Aorta (tissue), 5 donors: Measurements from ENCODE around the gene WWOX. TPM values are rescaled to one million over a fixed set of nuclear protein-coding genes. Genes with fewer than 3 reads are reported as not detected.

Experiments used
- ATAC-seq: fragments of 200-7000 bp; cut with Tn5 transposase; one replicate; pipeline ENCODE4 v1.9.1; 2022; ENCODE audit warnings: moderate library complexity; ENCODE audit not compliant: low FRiP score
- DNase-seq, 2 donors: peaks; one replicate each; pipeline ENCODE4 v3.0.0-alpha.2; 2020
- H3K27ac ChIP-seq, 2 donors: one replicate each; pipeline ENCODE4 v1.5.1; 2013; ENCODE audit warnings: low read length in 2 of 2, mild to moderate bottlenecking in 2 of 2, moderate library complexity in 2 of 2, control low read depth in 1 of 2, inconsistent platforms in 1 of 2, low read depth in 1 of 2
- H3K27me3 ChIP-seq, 2 donors: one replicate each; pipeline ENCODE4 v1.6.1; 2013; ENCODE audit warnings: control low read depth in 1 of 2, low read length in 1 of 2, mild to moderate bottlenecking in 1 of 2, moderate library complexity in 1 of 2; ENCODE audit not compliant: insufficient read depth in 2 of 2, control insufficient read depth in 1 of 2
- H3K36me3 ChIP-seq, 2 donors: one replicate each; pipeline ENCODE4 v1.6.1; 2013; ENCODE audit warnings: control low read depth in 1 of 2, low read length in 1 of 2, mild to moderate bottlenecking in 1 of 2; ENCODE audit not compliant: insufficient read depth in 2 of 2, control insufficient read depth in 1 of 2
- H3K4me1 ChIP-seq, 2 donors: one replicate each; pipeline ENCODE4 v1.6.1; 2013; ENCODE audit warnings: low read length in 2 of 2, control low read depth in 1 of 2, mild to moderate bottlenecking in 1 of 2, moderate library complexity in 1 of 2; ENCODE audit not compliant: insufficient read depth in 2 of 2, control insufficient read depth in 1 of 2
- H3K4me3 ChIP-seq, 2 donors: one replicate each; pipeline ENCODE4 v1.5.1; 2013; ENCODE audit warnings: low read length in 2 of 2, control low read depth in 1 of 2, mild to moderate bottlenecking in 1 of 2
- H3K9me3 ChIP-seq: one replicate; pipeline ENCODE4 v1.6.1; 2013; ENCODE audit warnings: mild to moderate bottlenecking, low read length; ENCODE audit not compliant: control insufficient read depth
- WGBS, 2 donors: extraction: QIAGEN DNeasy Blood & Tissue Kit; methylation state at CpG; one replicate each; pipeline ENCODE4 v1.1.7; 2013; 5-methylcytosine and 5-hydroxymethylcytosine counted together
- intact Hi-C, 2 donors: fragments of 100-400 bp; cut with DNase I; formaldehyde crosslinking; loops; one replicate each; pipeline versions ENCODE4 v1.14.2 to v1.15.0; 2022
- polyA plus RNA-seq, 2 donors: library from polyadenylated mRNA; stranded (reverse); fragments of 200-250 nt; gene quantifications; one replicate each; pipeline ENCODE4 v1.2.3, GENCODE V29; 2013
- total RNA-seq, 2 donors: library from RNA; stranded (reverse); fragmentation: NEBNext Ultra II Directional; extraction: Animal tissue kit (Norgen Biotek cat#: 25700); gene quantifications; one replicate each; pipeline ENCODE4 v1.2.1, GENCODE V29; 2021
- donor health status: healthy with polysubstance abuse.
- donor health status: Bipolar disorder and iron deficiency.
- donor health status: DM: no; HTN: no; CAD: no.
- donor health status: DM: no; HTN: no; CAD: no.
- donor health status: DM: yes; HTN: yes; CAD: no.

WWOX gene
- total and polyA plus RNA-seq, 4 donors: 11.2 to 30.9 (median 14.6) TPM

- H3K36me3 ChIP-seq: no peaks in the 10 kb centered on the region
- no peaks in the 10 kb centered on the region for H3K27me3 ChIP-seq
- H3K4me1 ChIP-seq: peaks cover 0 to 2% of the 10 kb centered on the region in 2 donors
- no peak overlapping the region for H3K27ac ChIP-seq
- H3K9me3 ChIP-seq: no peaks in the 10 kb centered on the region
- intact Hi-C loops: no loop called here
- H3K4me3 ChIP-seq: no peak overlapping the region
- DNase-seq (no peak), ATAC-seq (no peak)
- 94 to 96% methylated on average over 8 of the region's 8 CpGs for WGBS, 2 donors
These were observed 463.2 kb downstream of the WWOX start for GRCh38 chr16:78562650-78563049.

GRCh38 chr16:78563905-78564304 lies 464.5 kb downstream of the WWOX start:
- Histone ChIP-seq H3K36me3 (no peaks in the 10 kb centered on the region), H3K4me1 (no peaks in the 10 kb centered on the region), H3K27ac (no peak overlapping the region), H3K9me3 (no peaks in the 10 kb centered on the region), H3K4me3 (no peak overlapping the region), H3K27me3 (no peaks in the 10 kb centered on the region)
- DNase-seq: no peak
- 92 to 94% methylated on average over 7 of the region's 7 CpGs for WGBS, 2 donors
- ATAC-seq: no peak
- intact Hi-C loops: no loop called here

GRCh38 chr16:78566397-78567073 lies 467.1 kb downstream of the WWOX start:
- DNase-seq (no peak), ATAC-seq (no peak)
- Histone ChIP-seq H3K36me3 (no peaks in the 10 kb centered on the region), H3K9me3 (no peaks in the 10 kb centered on the region), H3K4me3 (no peak overlapping the region), H3K27me3 (no peaks in the 10 kb centered on the region), H3K27ac (no peak overlapping the region), H3K4me1 (no peaks in the 10 kb centered on the region)
- WGBS, 2 donors: 92 to 93% methylated on average over 5 of the region's 5 CpGs
- intact Hi-C loops: no loop called here

- H3K4me1 ChIP-seq: no peaks in the 10 kb centered on the region
- no peak overlapping the region for H3K4me3 ChIP-seq
- no peak overlapping the region for H3K27ac ChIP-seq
- H3K9me3 ChIP-seq: no peaks in the 10 kb centered on the region
- ATAC-seq (no peak), DNase-seq (no peak)
- no peaks in the 10 kb centered on the region for H3K36me3 ChIP-seq
- WGBS, 2 donors: 91 to 92% methylated on average over 11 of the region's 11 CpGs
- intact Hi-C loops: no loop called here
- peaks cover 0 to 2% of the 10 kb centered on the region in 2 donors for H3K27me3 ChIP-seq
These were observed 471.1 kb downstream of the WWOX start for GRCh38 chr16:78570399-78571141.

GRCh38 chr16:78571434-78571833 lies 472.0 kb downstream of the WWOX start:
- 73 to 83% methylated on average over 8 of the region's 8 CpGs for WGBS, 2 donors
- no peak for DNase-seq
- no peaks in the 10 kb centered on the region for H3K36me3 ChIP-seq
- intact Hi-C loops: no loop called here
- H3K9me3 ChIP-seq: no peaks in the 10 kb centered on the region
- ATAC-seq: no peak
- peaks cover 0 to 2% of the 10 kb centered on the region in 2 donors for H3K27me3 ChIP-seq
- H3K4me3 ChIP-seq: no peak overlapping the region
- H3K4me1 ChIP-seq: no peaks in the 10 kb centered on the region
- no peak overlapping the region for H3K27ac ChIP-seq

- peaks cover 0 to 2% of the 10 kb centered on the region in 2 donors for H3K27me3 ChIP-seq
- no peaks in the 10 kb centered on the region for H3K9me3 ChIP-seq
- no peak for ATAC-seq
- 39 to 55% methylated on average over 5 of the region's 5 CpGs for WGBS, 2 donors
- H3K4me1 ChIP-seq: no peaks in the 10 kb centered on the region
- H3K27ac ChIP-seq: no peak overlapping the region
- H3K4me3 ChIP-seq: no peak overlapping the region
- intact Hi-C loops: no loop called here
- H3K36me3 ChIP-seq: no peaks in the 10 kb centered on the region
- DNase-seq: no peak
These were observed 472.5 kb downstream of the WWOX start for GRCh38 chr16:78571898-78572358.

- Histone ChIP-seq H3K4me1 (no peaks in the 10 kb centered on the region), H3K36me3 (no peaks in the 10 kb centered on the region), H3K27me3 (peaks cover 0 to 2% of the 10 kb centered on the region in 2 donors), H3K4me3 (no peak overlapping the region), H3K9me3 (no peaks in the 10 kb centered on the region), H3K27ac (no peak overlapping the region)
- WGBS, 2 donors: 91 to 94% methylated on average over 2 of the region's 2 CpGs
- intact Hi-C loops: no loop called here
- no peak for ATAC-seq
- no peak for DNase-seq
These were observed 475.1 kb downstream of the WWOX start for GRCh38 chr16:78574571-78574970.

GRCh38 chr16:78576941-78577340 lies 477.5 kb downstream of the WWOX start:
- H3K27ac ChIP-seq: no peak overlapping the region
- ATAC-seq: no peak
- peaks cover 0 to 2% of the 10 kb centered on the region in 2 donors for H3K27me3 ChIP-seq
- no peaks in the 10 kb centered on the region for H3K4me1 ChIP-seq
- intact Hi-C loops: no loop called here
- DNase-seq: no peak
- no peak overlapping the region for H3K4me3 ChIP-seq
- no peaks in the 10 kb centered on the region for H3K9me3 ChIP-seq
- H3K36me3 ChIP-seq: no peaks in the 10 kb centered on the region

- no peaks in the 10 kb centered on the region for H3K4me1 ChIP-seq
- ATAC-seq (no peak), DNase-seq (no peak)
- no peak overlapping the region for H3K4me3 ChIP-seq
- no peaks in the 10 kb centered on the region for H3K36me3 ChIP-seq
- no peaks in the 10 kb centered on the region for H3K9me3 ChIP-seq
- peaks cover 0 to 2% of the 10 kb centered on the region in 2 donors for H3K27me3 ChIP-seq
- intact Hi-C loops: no loop called here
- H3K27ac ChIP-seq: no peak overlapping the region
- WGBS, 2 donors: 86 to 87% methylated on average over 6 of the region's 6 CpGs
These were observed 478.2 kb downstream of the WWOX start for GRCh38 chr16:78577630-78578029.
